ENCODE results near the gene CORIN. TPM values are rescaled to one million over a fixed set of nuclear protein-coding genes. Genes with fewer than 3 reads are reported as not detected.

The CORIN gene
- total and polyA plus RNA-seq, 4 donors: 0.02 to 0.23 (median 0.15) TPM

DNA sequence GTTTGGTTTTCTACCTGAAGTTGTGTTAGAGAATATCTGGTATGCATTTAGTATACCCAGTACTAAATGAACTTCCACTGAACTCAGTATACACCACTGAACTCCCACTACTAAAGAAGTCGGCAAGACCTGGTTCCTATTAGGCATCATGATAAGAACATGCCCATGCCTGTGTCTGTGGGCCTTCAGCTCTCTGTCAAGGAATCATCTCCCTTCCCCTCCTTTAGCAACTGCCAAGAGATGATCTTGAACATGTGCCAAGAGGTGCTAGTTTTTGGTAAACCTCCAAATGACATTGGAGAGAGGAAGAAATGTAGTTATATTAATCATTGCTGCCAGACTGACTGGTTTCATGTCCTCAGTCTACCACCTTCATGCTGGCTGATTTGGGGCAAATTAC is 239.5 kb downstream of the CORIN start (continued):
- no peak for TF ChIP-seq RXRA (IDR thresholded peaks at IDR 0.05)
- TF ChIP-seq FOXA1 (IDR thresholded peaks at IDR 0.05): no peak
- TF ChIP-seq HNF4G (IDR thresholded peaks at IDR 0.05): no peak
- TF ChIP-seq, protein P1, sequence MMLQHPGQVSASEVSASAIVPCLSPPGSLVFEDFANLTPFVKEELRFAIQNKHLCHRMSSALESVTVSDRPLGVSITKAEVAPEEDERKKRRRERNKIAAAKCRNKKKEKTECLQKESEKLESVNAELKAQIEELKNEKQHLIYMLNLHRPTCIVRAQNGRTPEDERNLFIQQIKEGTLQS (IDR thresholded peaks at IDR 0.05): no peak

DNA sequence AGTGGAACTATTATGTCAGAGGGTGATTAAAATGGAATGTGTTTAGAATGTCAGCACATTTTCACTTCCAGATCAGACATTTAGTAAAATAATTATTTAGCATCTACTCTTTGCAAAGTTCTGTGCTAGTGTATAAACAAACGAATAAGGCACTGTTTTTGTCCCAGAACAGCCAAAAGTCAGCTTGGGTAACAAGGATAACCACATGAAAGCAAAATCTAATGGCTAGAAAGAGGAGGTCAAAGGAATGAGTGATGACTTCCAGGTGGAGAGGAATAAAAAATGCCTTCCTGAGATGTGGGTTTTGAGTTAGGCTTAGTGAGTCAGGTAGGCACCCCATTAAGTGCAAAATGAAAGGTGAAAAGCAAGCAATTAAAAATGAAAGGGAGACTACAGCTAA is 240.2 kb downstream of the CORIN start:
- H3K4me1 ChIP-seq (ENCODE audit: control insufficient read depth in 4 of 4, insufficient read depth in 4 of 4, low read length in 3 of 4): no peaks in the 10 kb centered on the region
- H3K36me3 ChIP-seq (ENCODE audit: control insufficient read depth in 4 of 4, insufficient read depth in 3 of 4, low read depth in 1 of 4, low read length in 3 of 4): peaks cover 0 to 7% (median 0%) of the 10 kb centered on the region in 4 donors
- WGBS: 89% methylated on average over 1 of the region's 1 CpG
- TF ChIP-seq FOXA2 (IDR thresholded peaks at IDR 0.05) (no peak), FOXA1 (IDR thresholded peaks at IDR 0.05) (no peak)
- H3K27me3 ChIP-seq (ENCODE audit: control insufficient read depth in 4 of 4, insufficient read depth in 4 of 4, low read length in 3 of 4): no peaks in the 10 kb centered on the region
- H3K9me3 ChIP-seq (ENCODE audit: control insufficient read depth in 4 of 4, low read length in 3 of 4): no peaks in the 10 kb centered on the region
- no peak overlapping the region for H3K4me3 ChIP-seq (ENCODE audit: low read depth in 1 of 3, low read length in 3 of 3)
- no peak for DNase-seq (ENCODE audit: low spot score)
- no peak overlapping the region for H3K9ac ChIP-seq (ENCODE audit: low read depth in 1 of 2, low read length in 2 of 2)
- no peak overlapping the region for H3K27ac ChIP-seq (ENCODE audit: low read depth in 1 of 2, low read length in 2 of 2)

DNA sequence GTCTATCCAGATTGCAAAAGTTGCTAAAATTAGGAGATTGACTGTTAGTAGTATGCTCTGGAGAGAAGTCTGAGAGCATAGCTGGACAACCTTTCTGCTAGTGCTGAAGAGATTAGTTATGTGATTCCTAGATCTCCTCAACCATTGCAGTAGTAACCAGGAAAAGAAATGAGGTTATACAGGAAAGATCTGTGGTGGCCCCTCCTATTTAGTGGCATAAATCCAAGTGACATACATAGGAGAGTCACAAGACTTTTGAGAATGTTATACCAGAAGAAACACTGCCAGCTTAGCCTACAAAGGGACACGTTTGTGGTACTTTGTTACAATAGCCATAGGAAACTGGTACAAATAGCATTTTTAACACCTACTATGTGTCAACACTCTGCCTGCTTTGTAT is 247.5 kb downstream of the CORIN start:
- Histone ChIP-seq H3K27me3 (ENCODE audit: control insufficient read depth in 4 of 4, insufficient read depth in 4 of 4, low read length in 3 of 4) (no peaks in the 10 kb centered on the region), H3K9me3 (ENCODE audit: control insufficient read depth in 4 of 4, low read length in 3 of 4) (peaks cover 0 to 4% (median 3%) of the 10 kb centered on the region in 4 donors), H3K36me3 (ENCODE audit: control insufficient read depth in 4 of 4, insufficient read depth in 3 of 4, low read depth in 1 of 4, low read length in 3 of 4) (peaks cover 6 to 47% (median 32%) of the 10 kb centered on the region in 4 donors), H3K4me3 (ENCODE audit: low read depth in 1 of 3, low read length in 3 of 3) (no peak overlapping the region), H3K4me1 (ENCODE audit: control insufficient read depth in 4 of 4, insufficient read depth in 4 of 4, low read length in 3 of 4) (no peaks in the 10 kb centered on the region), H3K9ac (ENCODE audit: low read depth in 1 of 2, low read length in 2 of 2) (no peak overlapping the region), H3K27ac (ENCODE audit: low read depth in 1 of 2, low read length in 2 of 2) (no peak overlapping the region)
- 97% methylated on average over 1 of the region's 1 CpG for WGBS
- TF ChIP-seq NR2F2 (IDR thresholded peaks at IDR 0.05) (no peak), HNF4G (IDR thresholded peaks at IDR 0.05) (no peak), YY1 (IDR thresholded peaks at IDR 0.05) (no peak)
- TF ChIP-seq, protein P2, sequence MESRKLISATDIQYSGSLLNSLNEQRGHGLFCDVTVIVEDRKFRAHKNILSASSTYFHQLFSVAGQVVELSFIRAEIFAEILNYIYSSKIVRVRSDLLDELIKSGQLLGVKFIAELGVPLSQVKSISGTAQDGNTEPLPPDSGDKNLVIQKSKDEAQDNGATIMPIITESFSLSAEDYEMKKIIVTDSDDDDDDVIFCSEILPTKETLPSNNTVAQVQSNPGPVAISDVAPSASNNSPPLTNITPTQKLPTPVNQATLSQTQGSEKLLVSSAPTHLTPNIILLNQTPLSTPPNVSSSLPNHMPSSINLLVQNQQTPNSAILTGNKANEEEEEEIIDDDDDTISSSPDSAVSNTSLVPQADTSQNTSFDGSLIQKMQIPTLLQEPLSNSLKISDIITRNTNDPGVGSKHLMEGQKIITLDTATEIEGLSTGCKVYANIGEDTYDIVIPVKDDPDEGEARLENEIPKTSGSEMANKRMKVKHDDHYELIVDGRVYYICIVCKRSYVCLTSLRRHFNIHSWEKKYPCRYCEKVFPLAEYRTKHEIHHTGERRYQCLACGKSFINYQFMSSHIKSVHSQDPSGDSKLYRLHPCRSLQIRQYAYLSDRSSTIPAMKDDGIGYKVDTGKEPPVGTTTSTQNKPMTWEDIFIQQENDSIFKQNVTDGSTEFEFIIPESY (IDR thresholded peaks at IDR 0.05): no peak
- no peak for DNase-seq (ENCODE audit: low spot score)

DNA sequence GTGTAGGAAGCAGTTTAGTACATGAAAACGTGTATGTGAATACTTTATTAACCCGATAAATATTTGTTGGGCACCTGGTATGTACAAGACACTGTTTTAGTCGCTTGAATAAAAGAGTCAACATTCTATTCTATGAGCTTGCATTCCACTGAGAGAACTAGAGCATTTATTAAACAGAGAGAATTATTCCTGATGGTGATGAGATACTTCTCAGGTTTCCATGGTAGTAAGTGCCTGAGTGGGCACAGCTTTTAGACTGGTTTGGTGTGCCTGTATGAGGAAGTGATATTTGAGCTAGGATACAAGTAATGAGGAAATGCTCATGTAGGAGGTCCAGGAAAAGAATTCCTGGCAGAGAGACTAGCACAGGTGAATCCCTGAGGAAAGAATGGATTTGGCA is 258.6 kb downstream of the CORIN start:
- no peak overlapping the region for H3K27ac ChIP-seq (ENCODE audit: low read depth in 1 of 2, low read length in 2 of 2)
- H3K27me3 ChIP-seq (ENCODE audit: control insufficient read depth in 4 of 4, insufficient read depth in 4 of 4, low read length in 3 of 4): no peaks in the 10 kb centered on the region
- peaks cover 2 to 28% (median 9%) of the 10 kb centered on the region in 4 donors for H3K36me3 ChIP-seq (ENCODE audit: control insufficient read depth in 4 of 4, insufficient read depth in 3 of 4, low read depth in 1 of 4, low read length in 3 of 4)
- DNase-seq (ENCODE audit: low spot score): no peak
- no peak overlapping the region for H3K9ac ChIP-seq (ENCODE audit: low read depth in 1 of 2, low read length in 2 of 2)
- TF ChIP-seq, protein P1 (IDR thresholded peaks at IDR 0.05): no peak
- TF ChIP-seq FOXA2 (IDR thresholded peaks at IDR 0.05): no peak
- TF ChIP-seq, protein P2 (IDR thresholded peaks at IDR 0.05): no peak
- TF ChIP-seq HNF4A (conservative IDR thresholded peaks at IDR 0.05): no peak
- TF ChIP-seq EGR1 (IDR thresholded peaks at IDR 0.05; ENCODE audit: low read depth in 2 of 2): no peak
- no peak for TF ChIP-seq JUND (IDR thresholded peaks at IDR 0.05)
- TF ChIP-seq HNF4G (IDR thresholded peaks at IDR 0.05): no peak
- TF ChIP-seq RAD21 (IDR thresholded peaks at IDR 0.05): no peak
- no peak for TF ChIP-seq RXRA (IDR thresholded peaks at IDR 0.05)
- no peak for TF ChIP-seq GABPA (IDR thresholded peaks at IDR 0.05 in 1 of 2, conservative IDR thresholded peaks at IDR 0.05 in 1 of 2)
- no peak for TF ChIP-seq FOXA1 (IDR thresholded peaks at IDR 0.05)
- H3K4me3 ChIP-seq (ENCODE audit: low read depth in 1 of 3, low read length in 3 of 3): no peak overlapping the region
- no peaks in the 10 kb centered on the region for H3K4me1 ChIP-seq (ENCODE audit: control insufficient read depth in 4 of 4, insufficient read depth in 4 of 4, low read length in 3 of 4)
- no peaks in the 10 kb centered on the region for H3K9me3 ChIP-seq (ENCODE audit: control insufficient read depth in 4 of 4, low read length in 3 of 4)
- 95% methylated on average over 3 of the region's 3 CpGs for WGBS
